ENCODE data around the gene MGRN1. TPM values are rescaled to one million over a fixed set of nuclear protein-coding genes. Genes with fewer than 3 reads are reported as not detected.

MGRN1 gene
- total and polyA plus RNA-seq, 2 of the 13 experiments (the other 11 are each of a cell fraction or from before 2014, with no cell fraction given) = 11.9 to 12.6 TPM

DNA sequence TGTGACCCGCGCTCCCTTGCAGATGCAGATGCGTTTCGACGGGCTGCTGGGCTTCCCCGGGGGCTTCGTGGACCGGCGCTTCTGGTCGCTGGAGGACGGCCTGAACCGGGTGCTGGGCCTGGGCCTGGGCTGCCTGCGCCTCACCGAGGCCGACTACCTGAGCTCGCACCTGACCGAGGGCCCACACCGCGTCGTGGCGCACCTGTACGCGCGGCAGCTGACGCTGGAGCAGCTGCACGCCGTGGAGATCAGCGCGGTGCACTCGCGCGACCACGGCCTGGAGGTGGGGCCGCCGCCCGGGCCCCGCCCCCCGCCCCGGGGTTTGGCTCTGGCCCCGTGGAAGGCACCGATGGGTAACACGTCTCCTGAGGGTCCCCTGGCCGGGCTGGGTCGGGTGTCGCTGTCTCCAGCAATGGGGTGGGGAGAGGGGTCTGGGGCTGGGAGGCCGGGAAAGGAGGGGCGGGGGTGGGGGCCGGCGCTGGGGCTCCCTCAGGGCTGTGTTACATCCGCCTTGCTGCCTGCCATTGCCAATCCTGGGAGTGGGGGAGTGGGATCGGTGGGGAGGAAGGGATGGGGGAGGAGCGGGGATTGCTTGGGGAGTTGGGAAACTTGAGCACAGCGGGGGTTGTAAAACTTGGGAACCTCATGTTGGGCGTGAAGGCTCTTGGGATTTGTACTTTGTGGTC lies 69.5 kb downstream of the MGRN1 start (continued):
- TF ChIP-seq, protein P1, sequence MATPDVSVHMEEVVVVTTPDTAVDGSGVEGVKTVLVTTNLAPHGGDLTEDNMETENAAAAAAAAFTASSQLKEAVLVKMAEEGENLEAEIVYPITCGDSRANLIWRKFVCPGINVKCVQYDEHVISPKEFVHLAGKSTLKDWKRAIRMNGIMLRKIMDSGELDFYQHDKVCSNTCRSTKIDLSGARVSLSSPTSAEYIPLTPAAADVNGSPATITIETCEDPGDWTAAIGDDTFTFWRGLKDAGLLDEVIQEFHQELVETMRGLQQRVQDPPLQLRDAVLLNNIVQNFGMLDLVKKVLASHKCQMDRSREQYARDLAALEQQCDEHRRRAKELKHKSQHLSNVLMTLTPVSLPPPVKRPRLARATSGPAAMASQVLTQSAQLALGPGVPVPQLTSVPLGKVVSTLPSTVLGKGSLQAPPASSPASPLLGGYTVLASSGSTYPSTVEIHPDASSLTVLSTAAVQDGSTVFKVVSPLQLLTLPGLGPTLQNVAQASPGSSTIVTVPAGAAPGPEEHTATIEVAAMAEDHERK (CRISPR knock-in tag; IDR thresholded peaks at IDR 0.05; ENCODE audit: low read depth) = no peak
- TF ChIP-seq, protein P2, sequence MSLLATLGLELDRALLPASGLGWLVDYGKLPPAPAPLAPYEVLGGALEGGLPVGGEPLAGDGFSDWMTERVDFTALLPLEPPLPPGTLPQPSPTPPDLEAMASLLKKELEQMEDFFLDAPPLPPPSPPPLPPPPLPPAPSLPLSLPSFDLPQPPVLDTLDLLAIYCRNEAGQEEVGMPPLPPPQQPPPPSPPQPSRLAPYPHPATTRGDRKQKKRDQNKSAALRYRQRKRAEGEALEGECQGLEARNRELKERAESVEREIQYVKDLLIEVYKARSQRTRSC (CRISPR knock-in tag; IDR thresholded peaks at IDR 0.05; ENCODE audit: low read depth) = no peak
- no peak for TF ChIP-seq NFATC3 (CRISPR knock-in tag; IDR thresholded peaks at IDR 0.05)
- 0 out of 2 replicates have a peak, but pooled peaks have one; percentile 11 for TF ChIP-seq ZBTB38 (CRISPR knock-in tag; IDR thresholded peaks at IDR 0.05)
- peak; percentile 18; the same call in 1 of the 2 replicates for TF ChIP-seq ZNF768 (CRISPR knock-in tag; IDR thresholded peaks at IDR 0.05)
- no peak for TF ChIP-seq POLR2G (IDR thresholded peaks at IDR 0.05; ENCODE audit: low read depth, low read length)
- TF ChIP-seq ATF1 (CRISPR knock-in tag; IDR thresholded peaks at IDR 0.05) = no peak
- TF ChIP-seq NBN (conservative IDR thresholded peaks at IDR 0.05) = no peak
- TF ChIP-seq, protein P3, sequence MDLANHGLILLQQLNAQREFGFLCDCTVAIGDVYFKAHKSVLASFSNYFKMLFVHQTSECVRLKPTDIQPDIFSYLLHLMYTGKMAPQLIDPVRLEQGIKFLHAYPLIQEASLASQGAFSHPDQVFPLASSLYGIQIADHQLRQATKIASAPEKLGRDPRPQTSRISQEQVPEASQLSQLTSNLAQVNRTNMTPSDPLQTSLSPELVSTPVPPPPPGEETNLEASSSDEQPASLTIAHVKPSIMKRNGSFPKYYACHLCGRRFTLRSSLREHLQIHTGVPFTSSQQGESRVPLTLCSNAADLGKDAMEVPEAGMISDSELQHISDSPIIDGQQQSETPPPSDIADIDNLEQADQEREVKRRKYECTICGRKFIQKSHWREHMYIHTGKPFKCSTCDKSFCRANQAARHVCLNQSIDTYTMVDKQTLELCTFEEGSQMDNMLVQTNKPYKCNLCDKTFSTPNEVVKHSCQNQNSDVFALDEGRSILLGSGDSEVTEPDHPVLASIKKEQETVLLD (CRISPR knock-in tag; IDR thresholded peaks at IDR 0.05; ENCODE audit: low read depth) = no peak
- no peak for TF ChIP-seq ZNF180 (CRISPR knock-in tag; IDR thresholded peaks at IDR 0.05; ENCODE audit: borderline replicate concordance, low read depth)
- no peak for TF ChIP-seq SALL2 (CRISPR knock-in tag; IDR thresholded peaks at IDR 0.05)
- peak; percentile 11; the same call in 1 of the 2 replicates for TF ChIP-seq PHF20 (CRISPR knock-in tag; IDR thresholded peaks at IDR 0.05)
- no peak; the same call in 1 of the 2 replicates for TF ChIP-seq GZF1 (CRISPR knock-in tag; IDR thresholded peaks at IDR 0.05)
- TF ChIP-seq, protein P4, sequence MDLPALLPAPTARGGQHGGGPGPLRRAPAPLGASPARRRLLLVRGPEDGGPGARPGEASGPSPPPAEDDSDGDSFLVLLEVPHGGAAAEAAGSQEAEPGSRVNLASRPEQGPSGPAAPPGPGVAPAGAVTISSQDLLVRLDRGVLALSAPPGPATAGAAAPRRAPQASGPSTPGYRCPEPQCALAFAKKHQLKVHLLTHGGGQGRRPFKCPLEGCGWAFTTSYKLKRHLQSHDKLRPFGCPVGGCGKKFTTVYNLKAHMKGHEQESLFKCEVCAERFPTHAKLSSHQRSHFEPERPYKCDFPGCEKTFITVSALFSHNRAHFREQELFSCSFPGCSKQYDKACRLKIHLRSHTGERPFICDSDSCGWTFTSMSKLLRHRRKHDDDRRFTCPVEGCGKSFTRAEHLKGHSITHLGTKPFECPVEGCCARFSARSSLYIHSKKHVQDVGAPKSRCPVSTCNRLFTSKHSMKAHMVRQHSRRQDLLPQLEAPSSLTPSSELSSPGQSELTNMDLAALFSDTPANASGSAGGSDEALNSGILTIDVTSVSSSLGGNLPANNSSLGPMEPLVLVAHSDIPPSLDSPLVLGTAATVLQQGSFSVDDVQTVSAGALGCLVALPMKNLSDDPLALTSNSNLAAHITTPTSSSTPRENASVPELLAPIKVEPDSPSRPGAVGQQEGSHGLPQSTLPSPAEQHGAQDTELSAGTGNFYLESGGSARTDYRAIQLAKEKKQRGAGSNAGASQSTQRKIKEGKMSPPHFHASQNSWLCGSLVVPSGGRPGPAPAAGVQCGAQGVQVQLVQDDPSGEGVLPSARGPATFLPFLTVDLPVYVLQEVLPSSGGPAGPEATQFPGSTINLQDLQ (CRISPR knock-in tag; IDR thresholded peaks at IDR 0.05) = 0 out of 2 replicates have a peak, but pooled peaks have one; percentile 60
- TF ChIP-seq, protein P5, sequence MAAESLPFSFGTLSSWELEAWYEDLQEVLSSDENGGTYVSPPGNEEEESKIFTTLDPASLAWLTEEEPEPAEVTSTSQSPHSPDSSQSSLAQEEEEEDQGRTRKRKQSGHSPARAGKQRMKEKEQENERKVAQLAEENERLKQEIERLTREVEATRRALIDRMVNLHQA (CRISPR knock-in tag; IDR thresholded peaks at IDR 0.05) = no peak
- 0 out of 2 replicates have a peak, but pooled peaks have one; percentile 13 for TF ChIP-seq ZFP36L1 (CRISPR knock-in tag; IDR thresholded peaks at IDR 0.05)
- no peak for TF ChIP-seq ZNF468 (CRISPR knock-in tag; IDR thresholded peaks at IDR 0.05)
- peak; percentile 60 for TF ChIP-seq ASH2L (IDR thresholded peaks at IDR 0.05; ENCODE audit: insufficient read length, low read depth, low read length)
- no peak for TF ChIP-seq ZNF75D (CRISPR knock-in tag; IDR thresholded peaks at IDR 0.05; ENCODE audit: borderline replicate concordance)
- TF ChIP-seq ZNF749 (CRISPR knock-in tag; IDR thresholded peaks at IDR 0.05; ENCODE audit: borderline replicate concordance) = peak; percentile 2; the same call in 1 of the 2 replicates
- TF ChIP-seq ZNF766 (CRISPR knock-in tag; IDR thresholded peaks at IDR 0.05; ENCODE audit: borderline replicate concordance) = 0 out of 2 replicates have a peak, but pooled peaks have one; percentile 17
- peak; percentile 68 for TF ChIP-seq AGO2 (optimal IDR thresholded peaks at IDR 0.05; ENCODE audit: low read depth, low read length)
- peak; percentile 64 for TF ChIP-seq RBFOX2 (IDR thresholded peaks at IDR 0.05; ENCODE audit: low read depth, low read length)
- no peak for TF ChIP-seq ZNF224 (CRISPR knock-in tag; IDR thresholded peaks at IDR 0.05)

Data from HepG2 (cell line).